ENCODE measurements around the gene DOCK2. TPM values are rescaled to one million over a fixed set of nuclear protein-coding genes. Genes with fewer than 3 reads are reported as not detected.

Gene DOCK2
- total and polyA plus RNA-seq, 2 donors (not counting 3 experiments of a cell fraction or from before 2014, with no cell fraction given): 0.62 to 4.8 TPM

DNA sequence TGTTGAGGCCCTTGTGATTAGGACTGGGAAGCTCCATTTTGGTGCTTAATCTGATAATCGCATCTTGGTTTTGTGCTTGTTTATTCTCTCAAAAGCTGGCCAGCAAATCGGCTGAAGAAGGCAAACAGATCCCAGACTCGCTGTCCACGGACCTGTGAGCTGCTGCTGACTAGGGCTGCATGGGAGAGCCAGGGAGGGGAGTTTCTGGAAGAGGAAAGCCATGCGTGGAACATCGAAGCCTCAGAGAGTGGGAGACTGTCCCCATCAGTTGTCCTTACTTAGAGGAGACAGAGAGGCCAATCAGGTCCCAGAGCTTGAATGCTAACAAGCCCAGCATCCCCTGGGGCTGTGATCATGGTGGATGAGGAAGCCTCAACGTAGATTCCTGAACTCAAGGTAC lies 445.6 kb downstream of the DOCK2 start:
- H3K4me3 ChIP-seq (replicated peaks in 1 of 3; ENCODE audit: insufficient read depth in 1 of 3, low read depth in 1 of 3, low read length in 3 of 3): no peak overlapping the region
- intact Hi-C loops (cut with micrococcal nuclease): no loop called here
- H3K9ac ChIP-seq (replicated peaks; ENCODE audit: extremely low read depth, insufficient read depth, low read length): no peak overlapping the region
- no TSS peak for BruUV-seq (replicated peaks)
- no peak overlapping the region for H3K4me2 ChIP-seq (ENCODE audit: insufficient read depth, low read length)
- TF ChIP-seq MYC (IDR thresholded peaks at IDR 0.05; ENCODE audit: low read depth, low read length): no peak
- TF ChIP-seq POLR2A (IDR thresholded peaks at IDR 0.05; ENCODE audit: low read depth, low read length): no peak
- TF ChIP-seq, protein P1, sequence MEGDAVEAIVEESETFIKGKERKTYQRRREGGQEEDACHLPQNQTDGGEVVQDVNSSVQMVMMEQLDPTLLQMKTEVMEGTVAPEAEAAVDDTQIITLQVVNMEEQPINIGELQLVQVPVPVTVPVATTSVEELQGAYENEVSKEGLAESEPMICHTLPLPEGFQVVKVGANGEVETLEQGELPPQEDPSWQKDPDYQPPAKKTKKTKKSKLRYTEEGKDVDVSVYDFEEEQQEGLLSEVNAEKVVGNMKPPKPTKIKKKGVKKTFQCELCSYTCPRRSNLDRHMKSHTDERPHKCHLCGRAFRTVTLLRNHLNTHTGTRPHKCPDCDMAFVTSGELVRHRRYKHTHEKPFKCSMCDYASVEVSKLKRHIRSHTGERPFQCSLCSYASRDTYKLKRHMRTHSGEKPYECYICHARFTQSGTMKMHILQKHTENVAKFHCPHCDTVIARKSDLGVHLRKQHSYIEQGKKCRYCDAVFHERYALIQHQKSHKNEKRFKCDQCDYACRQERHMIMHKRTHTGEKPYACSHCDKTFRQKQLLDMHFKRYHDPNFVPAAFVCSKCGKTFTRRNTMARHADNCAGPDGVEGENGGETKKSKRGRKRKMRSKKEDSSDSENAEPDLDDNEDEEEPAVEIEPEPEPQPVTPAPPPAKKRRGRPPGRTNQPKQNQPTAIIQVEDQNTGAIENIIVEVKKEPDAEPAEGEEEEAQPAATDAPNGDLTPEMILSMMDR (IDR thresholded peaks at IDR 0.05; ENCODE audit: extremely low read depth in 1 of 2, insufficient read depth in 1 of 2, low read depth in 1 of 2, low read length in 2 of 2): no peak
- no peak for TF ChIP-seq EZH2 (IDR thresholded peaks at IDR 0.05; ENCODE audit: borderline replicate concordance, low read depth, low read length, severe bottlenecking)
- no peak for TF ChIP-seq POLR2AphosphoS5 (IDR thresholded peaks at IDR 0.05; ENCODE audit: insufficient read depth, low read depth, low read length)
- TF ChIP-seq GATA2 (IDR thresholded peaks at IDR 0.05; ENCODE audit: insufficient read depth, insufficient read length, low read depth, low read length): no peak
- no peak for TF ChIP-seq FOS (IDR thresholded peaks at IDR 0.05; ENCODE audit: borderline replicate concordance, insufficient read depth, low read length)
- TF ChIP-seq JUN (IDR thresholded peaks at IDR 0.05; ENCODE audit: borderline replicate concordance, insufficient read depth, insufficient read length, low read depth): no peak
- TF ChIP-seq, protein P2, sequence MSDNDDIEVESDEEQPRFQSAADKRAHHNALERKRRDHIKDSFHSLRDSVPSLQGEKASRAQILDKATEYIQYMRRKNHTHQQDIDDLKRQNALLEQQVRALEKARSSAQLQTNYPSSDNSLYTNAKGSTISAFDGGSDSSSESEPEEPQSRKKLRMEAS (IDR thresholded peaks at IDR 0.05; ENCODE audit: insufficient read depth, insufficient read length): no peak
- no peak overlapping the region for H3K27ac ChIP-seq (ENCODE audit: insufficient read depth, low read depth, low read length)
- no peaks in the 10 kb centered on the region for H3K9me1 ChIP-seq (replicated peaks; ENCODE audit: control insufficient read depth, extremely low read depth, insufficient read depth, low read length)
- no peaks in the 10 kb centered on the region for H3K9me3 ChIP-seq (replicated peaks; ENCODE audit: control insufficient read depth, insufficient read depth, low read length)
- dilution Hi-C loops (cut with MboI; ENCODE audit: extremely low pct_ligation_motif_present, low sequenced_read_pairs): loop anchor here (25.0 kb wide), 1 partner anchor 105 kb away; no protein-coding TSS in a partner anchor
- no peak overlapping the region for H2AFZ ChIP-seq (ENCODE audit: low read depth, low read length)
- peaks cover 0 to 19% of the 10 kb centered on the region in 2 experiments for H3K27me3 ChIP-seq (ENCODE audit: control insufficient read depth in 2 of 2, insufficient read depth in 2 of 2, low read length in 2 of 2)
- H3K4me1 ChIP-seq (ENCODE audit: control insufficient read depth, extremely low read depth, insufficient read depth, low read length): no peaks in the 10 kb centered on the region
- H3K36me3 ChIP-seq (ENCODE audit: control insufficient read depth in 2 of 2, extremely low read depth in 1 of 2, insufficient read depth in 2 of 2, low read length in 2 of 2): no peaks in the 10 kb centered on the region
- H4K20me1 ChIP-seq (replicated peaks; ENCODE audit: control insufficient read depth, extremely low read depth, insufficient read depth, low read length): no peaks in the 10 kb centered on the region
- ChIA-PET CTCF (interaction anchor here (1.0 to 4.2 kb wide), 4 partner anchors 11 to 119 kb away, joined by 3 to 25 read pairs (median 4); no protein-coding TSS in a partner anchor), POLR2A (no interaction called here)
- no peak for FAIRE-seq
- DNase-seq (ENCODE audit: low read depth, low spot score): no peak
- no peaks in the 10 kb centered on the region for H3K79me2 ChIP-seq (ENCODE audit: control insufficient read depth, insufficient read depth, low read length)
